ENCODE results near the gene RAMAC. TPM values are rescaled to one million over a fixed set of nuclear protein-coding genes. Genes with fewer than 3 reads are reported as not detected.
"Not testable (repeated sequence)": the region's sequence is repeated elsewhere in the genome, so short reads cannot be mapped to it uniquely, and the experiment has no call there.

RAMAC gene
- 27.0 TPM for total RNA-seq (ENCODE audit: insufficient read depth, low replicate concordance)

GRCh38 chr15:82985688-82986441 is at the start of gene RAMAC:
RAMAC (plus strand) TSS chr15:82986210; CDS start chr15:82989019, 2,809 bp downstream.
- DNase-seq (ENCODE audit: low spot score) = peak; percentile 98

GRCh38 chr15:82936966-82937711 is 48.9 kb upstream of the RAMAC start:
- DNase-seq (ENCODE audit: low spot score) = no peak

- DNase-seq (ENCODE audit: low spot score) = no peak
These were observed 48.3 kb upstream of the RAMAC start for GRCh38 chr15:82937712-82938058.

- not testable (repeated sequence) for DNase-seq (ENCODE audit: low spot score)
These were observed 46.3 kb upstream of the RAMAC start for GRCh38 chr15:82939678-82940077.

- no peak for DNase-seq (ENCODE audit: low spot score)
These were observed 43.3 kb upstream of the RAMAC start for GRCh38 chr15:82942691-82943090.

GRCh38 chr15:82943176-82943575 is 42.8 kb upstream of the RAMAC start:
- no peak for DNase-seq (ENCODE audit: low spot score)

GRCh38 chr15:82944056-82944455 is 42.0 kb upstream of the RAMAC start:
- no peak for DNase-seq (ENCODE audit: low spot score)

GRCh38 chr15:82944821-82945220 is 41.2 kb upstream of the RAMAC start:
- DNase-seq (ENCODE audit: low spot score) = no peak

- no peak for DNase-seq (ENCODE audit: low spot score)
These were observed 40.7 kb upstream of the RAMAC start for GRCh38 chr15:82945326-82945725.

- no peak for DNase-seq (ENCODE audit: low spot score)
These were observed 39.8 kb upstream of the RAMAC start for GRCh38 chr15:82946155-82946701.

GRCh38 chr15:82950295-82950694 is 35.7 kb upstream of the RAMAC start:
- DNase-seq (ENCODE audit: low spot score) = no peak

GRCh38 chr15:82950746-82951370 is 35.2 kb upstream of the RAMAC start:
- peak; percentile 26 for DNase-seq (ENCODE audit: low spot score)

GRCh38 chr15:82951472-82952157 is 34.4 kb upstream of the RAMAC start:
- no peak for DNase-seq (ENCODE audit: low spot score)

- peak; percentile 7 for DNase-seq (ENCODE audit: low spot score)
These were observed 33.6 kb upstream of the RAMAC start, which contains the start of gene HOMER2 for GRCh38 chr15:82952158-82953081. HOMER2 (minus strand) TSS chr15:82952720; CDS start chr15:82952535, 185 bp downstream.

- no peak for DNase-seq (ENCODE audit: low spot score)
These were observed 27.4 kb upstream of the RAMAC start for GRCh38 chr15:82958638-82959037.

GRCh38 chr15:82959423-82959822 is 26.6 kb upstream of the RAMAC start:
- DNase-seq (ENCODE audit: low spot score) = no peak

GRCh38 chr15:82960766-82961165 is 25.2 kb upstream of the RAMAC start:
- no peak for DNase-seq (ENCODE audit: low spot score)

- no peak for DNase-seq (ENCODE audit: low spot score)
These were observed 22.3 kb upstream of the RAMAC start for GRCh38 chr15:82963471-82964341.

GRCh38 chr15:82964890-82965289 is 21.1 kb upstream of the RAMAC start:
- DNase-seq (ENCODE audit: low spot score) = no peak

Measured in umbilical cord (tissue), 2 donors.